ENCODE measurements around the gene FAM110A. TPM values are rescaled to one million over a fixed set of nuclear protein-coding genes. Genes with fewer than 3 reads are reported as not detected.

Gene FAM110A
- total RNA-seq, 2 donors from 2014 or later, result 12.0 to 25.7 TPM

GRCh38 chr20:873875-874607 lies 40.5 kb downstream of the FAM110A start:
- DNase-seq (ENCODE audit: low spot score in 2 of 2) (no peak), ATAC-seq (peak in 1 of 2 donors; percentile 77)
- Mint-ChIP-seq H3K36me3 (no peaks in the 10 kb centered on the region), H3K9me3 (no peaks in the 10 kb centered on the region), H3K27ac (peak overlapping the region in 1 of 2 donors; percentile 34)

- H3K9me3 Mint-ChIP-seq, result no peaks in the 10 kb centered on the region
- no peak for ATAC-seq
- DNase-seq (ENCODE audit: low spot score in 2 of 2), result no peak
- no peaks in the 10 kb centered on the region for H3K36me3 Mint-ChIP-seq
- H3K27ac Mint-ChIP-seq, result peak overlapping the region in 1 of 2 donors; percentile 13
Measured at GRCh38 chr20:875115-875514, 41.6 kb downstream of the FAM110A start.

- ATAC-seq, result no peak
- no peak for DNase-seq (ENCODE audit: low spot score in 2 of 2)
- no peaks in the 10 kb centered on the region for H3K36me3 Mint-ChIP-seq
- no peaks in the 10 kb centered on the region for H3K9me3 Mint-ChIP-seq
- no peak overlapping the region for H3K27ac Mint-ChIP-seq
Measured at GRCh38 chr20:877814-878213, 44.3 kb downstream of the FAM110A start.

- DNase-seq (ENCODE audit: low spot score in 2 of 2), result peak in 1 of 2 donors; percentile 37
- no peaks in the 10 kb centered on the region for H3K9me3 Mint-ChIP-seq
- H3K27ac Mint-ChIP-seq, result no peak overlapping the region
- ATAC-seq, result no peak
- H3K36me3 Mint-ChIP-seq, result no peaks in the 10 kb centered on the region
Measured at GRCh38 chr20:878511-879307, 45.2 kb downstream of the FAM110A start.

- no peak for ATAC-seq
- Mint-ChIP-seq H3K27ac (no peak overlapping the region), H3K9me3 (no peaks in the 10 kb centered on the region), H3K36me3 (no peaks in the 10 kb centered on the region)
- no peak for DNase-seq (ENCODE audit: low spot score in 2 of 2)
Measured at GRCh38 chr20:879626-880025, 46.1 kb downstream of the FAM110A start.

GRCh38 chr20:881051-881782 lies 47.7 kb downstream of the FAM110A start:
- no peaks in the 10 kb centered on the region for H3K36me3 Mint-ChIP-seq
- DNase-seq (ENCODE audit: low spot score in 2 of 2) (peak in 1 of 2 donors; percentile 35), ATAC-seq (peak; percentile 96 to 100)

GRCh38 chr20:881783-882144 lies 48.2 kb downstream of the FAM110A start:
- H3K36me3 Mint-ChIP-seq, result no peaks in the 10 kb centered on the region
- H3K27ac Mint-ChIP-seq, result peak overlapping the region; percentile 6 to 94
- H3K9me3 Mint-ChIP-seq, result no peaks in the 10 kb centered on the region
- DNase-seq (ENCODE audit: low spot score in 2 of 2) (no peak), ATAC-seq (peak in 1 of 2 donors; percentile 15)

More at GRCh38 chr20:881051-881782, 47.7 kb downstream of the FAM110A start:
- H3K9me3 Mint-ChIP-seq, result no peaks in the 10 kb centered on the region
- H3K27ac Mint-ChIP-seq, result peak overlapping the region; percentile 6 to 94

GRCh38 chr20:884983-885952 lies 51.8 kb downstream of the FAM110A start:
- peak in 1 of 2 donors; percentile 26 for ATAC-seq
- Mint-ChIP-seq H3K36me3 (no peaks in the 10 kb centered on the region), H3K9me3 (no peaks in the 10 kb centered on the region), H3K27ac (no peak overlapping the region)
- no peak for DNase-seq (ENCODE audit: low spot score in 2 of 2)

GRCh38 chr20:887137-887536 lies 53.6 kb downstream of the FAM110A start:
- Mint-ChIP-seq H3K27ac (no peak overlapping the region), H3K36me3 (no peaks in the 10 kb centered on the region), H3K9me3 (no peaks in the 10 kb centered on the region)
- ATAC-seq, result no peak
- DNase-seq (ENCODE audit: low spot score in 2 of 2), result no peak

GRCh38 chr20:888057-888456 lies 54.5 kb downstream of the FAM110A start:
- Mint-ChIP-seq H3K9me3 (no peaks in the 10 kb centered on the region), H3K36me3 (no peaks in the 10 kb centered on the region), H3K27ac (no peak overlapping the region)
- no peak for ATAC-seq
- DNase-seq (ENCODE audit: low spot score in 2 of 2), result no peak

- no peaks in the 10 kb centered on the region for H3K9me3 Mint-ChIP-seq
- ATAC-seq (no peak), DNase-seq (ENCODE audit: low spot score in 2 of 2) (no peak)
- no peaks in the 10 kb centered on the region for H3K36me3 Mint-ChIP-seq
- peak overlapping the region in 1 of 2 donors; percentile 7 for H3K27ac Mint-ChIP-seq
Measured at GRCh38 chr20:889106-889505, 55.6 kb downstream of the FAM110A start.

- H3K36me3 Mint-ChIP-seq, result no peaks in the 10 kb centered on the region
- H3K27ac Mint-ChIP-seq, result no peak overlapping the region
- no peaks in the 10 kb centered on the region for H3K9me3 Mint-ChIP-seq
- no peak for ATAC-seq
- DNase-seq (ENCODE audit: low spot score in 2 of 2), result no peak
Measured at GRCh38 chr20:889932-890463, 56.5 kb downstream of the FAM110A start.

- Mint-ChIP-seq H3K36me3 (no peaks in the 10 kb centered on the region), H3K27ac (peak overlapping the region in 1 of 2 donors; percentile 11), H3K9me3 (no peaks in the 10 kb centered on the region)
- DNase-seq (ENCODE audit: low spot score in 2 of 2) (no peak), ATAC-seq (no peak)
Measured at GRCh38 chr20:890666-891057, 57.1 kb downstream of the FAM110A start.

GRCh38 chr20:891058-891705 lies 57.7 kb downstream of the FAM110A start:
- Mint-ChIP-seq H3K36me3 (no peaks in the 10 kb centered on the region), H3K27ac (no peak overlapping the region), H3K9me3 (no peaks in the 10 kb centered on the region)
- ATAC-seq (no peak), DNase-seq (ENCODE audit: low spot score in 2 of 2) (no peak)

- no peak for DNase-seq (ENCODE audit: low spot score in 2 of 2)
- Mint-ChIP-seq H3K27ac (no peak overlapping the region), H3K9me3 (no peaks in the 10 kb centered on the region), H3K36me3 (no peaks in the 10 kb centered on the region)
- no peak for ATAC-seq
Measured at GRCh38 chr20:891706-892080, 58.2 kb downstream of the FAM110A start.
